ENCODE measurements around the gene SPA17.

Gene SPA17

GRCh38 chr11:124737638-124738305, 64.1 kb downstream of the SPA17 start:
- DNase-seq (ENCODE audit: low read depth) = no peak
- H3K4me3 ChIP-seq (ENCODE audit: control insufficient read depth, low read depth, low read length) = no peak overlapping the region
- TF ChIP-seq, protein P1, sequence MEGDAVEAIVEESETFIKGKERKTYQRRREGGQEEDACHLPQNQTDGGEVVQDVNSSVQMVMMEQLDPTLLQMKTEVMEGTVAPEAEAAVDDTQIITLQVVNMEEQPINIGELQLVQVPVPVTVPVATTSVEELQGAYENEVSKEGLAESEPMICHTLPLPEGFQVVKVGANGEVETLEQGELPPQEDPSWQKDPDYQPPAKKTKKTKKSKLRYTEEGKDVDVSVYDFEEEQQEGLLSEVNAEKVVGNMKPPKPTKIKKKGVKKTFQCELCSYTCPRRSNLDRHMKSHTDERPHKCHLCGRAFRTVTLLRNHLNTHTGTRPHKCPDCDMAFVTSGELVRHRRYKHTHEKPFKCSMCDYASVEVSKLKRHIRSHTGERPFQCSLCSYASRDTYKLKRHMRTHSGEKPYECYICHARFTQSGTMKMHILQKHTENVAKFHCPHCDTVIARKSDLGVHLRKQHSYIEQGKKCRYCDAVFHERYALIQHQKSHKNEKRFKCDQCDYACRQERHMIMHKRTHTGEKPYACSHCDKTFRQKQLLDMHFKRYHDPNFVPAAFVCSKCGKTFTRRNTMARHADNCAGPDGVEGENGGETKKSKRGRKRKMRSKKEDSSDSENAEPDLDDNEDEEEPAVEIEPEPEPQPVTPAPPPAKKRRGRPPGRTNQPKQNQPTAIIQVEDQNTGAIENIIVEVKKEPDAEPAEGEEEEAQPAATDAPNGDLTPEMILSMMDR (IDR thresholded peaks at IDR 0.05; ENCODE audit: control insufficient read depth, insufficient read depth, low read depth, low read length, missing control alignments) = no peak

- peak overlapping the region; percentile 54 for H3K4me3 ChIP-seq (ENCODE audit: control insufficient read depth, low read depth, low read length)
- TF ChIP-seq, protein P1 (IDR thresholded peaks at IDR 0.05; ENCODE audit: control insufficient read depth, insufficient read depth, low read depth, low read length, missing control alignments) = no peak
- DNase-seq (ENCODE audit: low read depth) = no peak
Measured at GRCh38 chr11:124738713-124739478, 65.2 kb downstream of the SPA17 start.

DNA sequence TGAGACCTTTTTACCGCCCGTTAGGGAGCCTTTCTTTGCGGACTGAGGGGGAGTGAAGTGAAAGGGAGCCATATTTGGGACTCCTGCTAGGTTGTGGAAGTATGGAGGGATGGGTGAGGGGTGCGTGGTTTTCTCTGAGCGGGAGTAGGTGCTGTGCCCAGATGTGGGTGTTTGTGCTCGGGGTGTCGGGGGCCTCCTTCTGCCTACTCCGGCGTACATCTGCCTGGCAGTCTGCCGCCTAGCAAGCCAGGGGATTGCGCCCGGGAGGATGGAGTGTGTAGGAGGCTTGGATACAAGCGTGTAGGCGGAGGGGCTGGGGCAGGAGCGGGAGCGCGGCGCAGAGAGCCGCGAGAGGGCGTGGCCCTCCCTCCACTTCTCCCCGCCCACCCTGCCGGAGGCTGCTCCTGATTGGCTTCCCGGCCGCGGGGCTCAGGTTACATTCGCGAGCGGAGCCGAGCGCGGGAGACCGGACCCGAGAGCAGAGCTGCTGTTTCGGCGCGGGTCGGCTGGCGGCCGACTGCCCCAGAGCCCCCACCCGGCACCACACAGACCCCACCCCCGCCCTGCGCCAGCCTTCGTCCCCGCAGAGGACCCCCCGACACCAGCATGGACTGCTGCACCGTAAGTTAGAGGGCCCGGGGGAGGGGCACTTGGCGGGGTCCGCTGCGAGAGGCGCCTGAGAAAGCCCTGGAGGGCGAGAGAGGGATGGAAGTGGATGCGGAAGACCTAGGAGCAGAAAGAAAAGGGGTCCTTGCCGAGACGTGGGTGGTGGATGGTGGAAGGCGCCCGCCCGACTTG, 66.0 kb downstream of the SPA17 start, which contains the start of gene NRGN:
Gene NRGN (plus strand): TSS at position 464 of the 798 bp plus-strand sequence. CDS start 143 bp downstream, at position 607.
- peak within 1 kb of the TSS; percentile 54 for H3K4me3 ChIP-seq (ENCODE audit: control insufficient read depth, low read depth, low read length)
- TF ChIP-seq, protein P1 (IDR thresholded peaks at IDR 0.05; ENCODE audit: control insufficient read depth, insufficient read depth, low read depth, low read length, missing control alignments) = no peak
- DNase-seq (ENCODE audit: low read depth) = no peak

- DNase-seq (ENCODE audit: low read depth) = no peak
- TF ChIP-seq, protein P1 (IDR thresholded peaks at IDR 0.05; ENCODE audit: control insufficient read depth, insufficient read depth, low read depth, low read length, missing control alignments) = peak; percentile 44
- peak overlapping the region; percentile 54 for H3K4me3 ChIP-seq (ENCODE audit: control insufficient read depth, low read depth, low read length)
Measured at GRCh38 chr11:124740277-124740882, 66.7 kb downstream of the SPA17 start.

DNA sequence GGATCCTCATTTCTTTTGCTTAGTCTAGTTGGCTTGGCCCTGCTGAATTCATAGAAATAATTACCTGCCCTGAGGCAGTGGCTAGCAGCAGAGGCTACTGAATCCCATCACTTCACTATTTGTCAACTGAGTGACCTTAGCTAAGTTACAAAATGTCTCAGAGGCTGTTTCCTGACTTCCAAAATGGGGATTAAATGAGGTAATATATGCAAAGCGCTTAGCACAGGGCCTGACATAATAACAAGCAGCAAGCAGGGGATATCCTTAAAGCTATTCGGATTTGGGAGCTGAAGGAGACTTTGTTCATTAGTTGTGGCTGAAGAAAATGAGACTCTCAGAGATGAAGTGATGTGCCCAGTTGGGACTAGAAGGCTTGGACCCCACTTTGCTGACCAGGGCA, 68.9 kb downstream of the SPA17 start:
- H3K4me3 ChIP-seq (ENCODE audit: control insufficient read depth, low read depth, low read length) = no peak overlapping the region
- DNase-seq (ENCODE audit: low read depth) = no peak
- TF ChIP-seq, protein P1 (IDR thresholded peaks at IDR 0.05; ENCODE audit: control insufficient read depth, insufficient read depth, low read depth, low read length, missing control alignments) = no peak

GRCh38 chr11:124743050-124743449, 69.3 kb downstream of the SPA17 start:
- no peak for DNase-seq (ENCODE audit: low read depth)
- TF ChIP-seq, protein P1 (IDR thresholded peaks at IDR 0.05; ENCODE audit: control insufficient read depth, insufficient read depth, low read depth, low read length, missing control alignments) = no peak
- H3K4me3 ChIP-seq (ENCODE audit: control insufficient read depth, low read depth, low read length) = no peak overlapping the region
